Calu3 (cell line): ENCODE measurements around the gene HS3ST4. TPM values are rescaled to one million over a fixed set of nuclear protein-coding genes. Genes with fewer than 3 reads are reported as not detected.

Source experiments
- BruUV-seq: library from RNA; stranded (reverse); fragments of 400-500 nt; replicated peaks from 2 replicates; lab custom pipeline; 2021; lab: Mats Ljungman, UMichigan
- CTCF ChIA-PET: fragments of 300-600 bp; sonication (Branson Sonifier 250); formaldehyde crosslinking; loops from one replicate; lab custom pipeline; 2022; ENCODE audit warnings: antibody characterized with exemption; lab: Charles Lee
- DNase-seq: peaks from one replicate; pipeline ENCODE4 v3.0.0; 2022
- H3K27ac Mint-ChIP-seq: one replicate; pipeline ENCODE4 v1.8.0; 2022; ENCODE audit warnings: mixed read lengths; ENCODE audit not compliant: unreplicated experiment
- H3K27me3 Mint-ChIP-seq: one replicate; pipeline ENCODE4 v1.8.0; 2022; ENCODE audit warnings: mixed read lengths; ENCODE audit not compliant: unreplicated experiment
- H3K36me3 Mint-ChIP-seq: one replicate; pipeline ENCODE4 v1.8.0; 2022; ENCODE audit warnings: mild to moderate bottlenecking, moderate library complexity, mixed read lengths; ENCODE audit not compliant: insufficient read depth, unreplicated experiment
- H3K4me1 Mint-ChIP-seq: one replicate; pipeline ENCODE4 v1.8.0; 2022; ENCODE audit warnings: mild to moderate bottlenecking, low read depth, mixed read lengths; ENCODE audit not compliant: unreplicated experiment
- H3K4me3 Mint-ChIP-seq: one replicate; pipeline ENCODE4 v1.8.0; 2022; ENCODE audit warnings: mild to moderate bottlenecking, low read depth, moderate library complexity, mixed read lengths; ENCODE audit not compliant: unreplicated experiment
- H3K9me3 Mint-ChIP-seq: one replicate; pipeline ENCODE4 v1.8.0; 2022; ENCODE audit warnings: low read depth, mixed read lengths; ENCODE audit not compliant: unreplicated experiment
- intact Hi-C: fragments of 100-400 bp; cut with micrococcal nuclease; formaldehyde crosslinking; loops from one replicate; pipeline ENCODE4 v1.10.0; 2022; ENCODE audit not compliant: unreplicated experiment
- total RNA-seq: library from RNA; stranded (reverse); gene quantifications from 2 replicates; pipeline ENCODE4 v1.2.3, GENCODE V29; 2022
- TF ChIP-seq, protein P1 (sequence below): fragments of 200-600 bp; IDR thresholded peaks from one replicate; pipeline ENCODE4 v1.8.0; 2022; ENCODE audit warnings: antibody characterized with exemption; ENCODE audit not compliant: unreplicated experiment

Gene HS3ST4
- total RNA-seq, 1 experiment from 2014 or later = not detected

- TF ChIP-seq, protein P1, sequence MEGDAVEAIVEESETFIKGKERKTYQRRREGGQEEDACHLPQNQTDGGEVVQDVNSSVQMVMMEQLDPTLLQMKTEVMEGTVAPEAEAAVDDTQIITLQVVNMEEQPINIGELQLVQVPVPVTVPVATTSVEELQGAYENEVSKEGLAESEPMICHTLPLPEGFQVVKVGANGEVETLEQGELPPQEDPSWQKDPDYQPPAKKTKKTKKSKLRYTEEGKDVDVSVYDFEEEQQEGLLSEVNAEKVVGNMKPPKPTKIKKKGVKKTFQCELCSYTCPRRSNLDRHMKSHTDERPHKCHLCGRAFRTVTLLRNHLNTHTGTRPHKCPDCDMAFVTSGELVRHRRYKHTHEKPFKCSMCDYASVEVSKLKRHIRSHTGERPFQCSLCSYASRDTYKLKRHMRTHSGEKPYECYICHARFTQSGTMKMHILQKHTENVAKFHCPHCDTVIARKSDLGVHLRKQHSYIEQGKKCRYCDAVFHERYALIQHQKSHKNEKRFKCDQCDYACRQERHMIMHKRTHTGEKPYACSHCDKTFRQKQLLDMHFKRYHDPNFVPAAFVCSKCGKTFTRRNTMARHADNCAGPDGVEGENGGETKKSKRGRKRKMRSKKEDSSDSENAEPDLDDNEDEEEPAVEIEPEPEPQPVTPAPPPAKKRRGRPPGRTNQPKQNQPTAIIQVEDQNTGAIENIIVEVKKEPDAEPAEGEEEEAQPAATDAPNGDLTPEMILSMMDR = no peak
- no TSS peak for BruUV-seq
- intact Hi-C loops = no loop called here
- Mint-ChIP-seq H3K27ac (no peak overlapping the region), H3K4me3 (no peak overlapping the region), H3K27me3 (no peaks in the 10 kb centered on the region), H3K4me1 (no peaks in the 10 kb centered on the region), H3K9me3 (peaks cover 3% of the 10 kb centered on the region), H3K36me3 (no peaks in the 10 kb centered on the region)
- DNase-seq = no peak
- CTCF ChIA-PET = no interaction called here
Measured at GRCh38 chr16:26137956-26138355, 446.2 kb downstream of the HS3ST4 start.

DNA sequence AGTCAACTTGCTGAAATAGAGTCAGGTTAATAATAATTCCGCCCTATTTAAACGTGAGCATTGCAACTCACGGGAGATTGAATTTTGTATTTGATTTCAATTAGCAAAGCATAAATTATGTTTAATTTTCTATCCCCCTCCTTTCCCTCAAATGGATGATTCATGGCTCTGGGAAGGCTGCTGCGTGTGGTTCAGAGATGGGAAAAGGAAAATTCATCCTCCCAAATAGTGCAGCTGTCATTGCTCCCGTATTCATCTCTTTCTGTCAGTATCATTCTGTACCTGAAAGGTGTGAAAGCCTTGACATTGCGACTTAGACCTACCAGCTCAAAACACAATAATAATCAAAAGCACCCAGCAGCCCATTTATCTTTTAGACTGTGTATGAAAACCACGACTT, 447.3 kb downstream of the HS3ST4 start:
- CTCF ChIA-PET = no interaction called here
- no TSS peak for BruUV-seq

GRCh38 chr16:26139884-26140283, 448.1 kb downstream of the HS3ST4 start:
- no TSS peak for BruUV-seq
- H3K36me3 Mint-ChIP-seq = no peaks in the 10 kb centered on the region
- H3K27ac Mint-ChIP-seq = no peak overlapping the region
- no peak for DNase-seq
- no peaks in the 10 kb centered on the region for H3K27me3 Mint-ChIP-seq
- no peaks in the 10 kb centered on the region for H3K4me1 Mint-ChIP-seq
- CTCF ChIA-PET = no interaction called here
- TF ChIP-seq, protein P1 = no peak
- no peak overlapping the region for H3K4me3 Mint-ChIP-seq
- H3K9me3 Mint-ChIP-seq = no peaks in the 10 kb centered on the region
- intact Hi-C loops = no loop called here

More for the DNA sequence above, 447.3 kb downstream of the HS3ST4 start:
- Mint-ChIP-seq H3K27me3 (no peaks in the 10 kb centered on the region), H3K27ac (no peak overlapping the region), H3K9me3 (no peaks in the 10 kb centered on the region), H3K4me1 (no peaks in the 10 kb centered on the region), H3K36me3 (no peaks in the 10 kb centered on the region), H3K4me3 (no peak overlapping the region)
- intact Hi-C loops = no loop called here
- TF ChIP-seq, protein P1 = no peak
- DNase-seq = no peak

GRCh38 chr16:26149364-26150190, 457.8 kb downstream of the HS3ST4 start:
- no peak overlapping the region for H3K27ac Mint-ChIP-seq
- no peaks in the 10 kb centered on the region for H3K27me3 Mint-ChIP-seq
- H3K4me1 Mint-ChIP-seq = no peaks in the 10 kb centered on the region
- no TSS peak for BruUV-seq
- H3K4me3 Mint-ChIP-seq = no peak overlapping the region
- DNase-seq = no peak
- CTCF ChIA-PET = no interaction called here
- no peaks in the 10 kb centered on the region for H3K36me3 Mint-ChIP-seq
- TF ChIP-seq, protein P1 = no peak
- intact Hi-C loops = no loop called here
- peaks cover 10% of the 10 kb centered on the region for H3K9me3 Mint-ChIP-seq
